ENCODE data around the gene ITPKC.

ITPKC gene

DNA sequence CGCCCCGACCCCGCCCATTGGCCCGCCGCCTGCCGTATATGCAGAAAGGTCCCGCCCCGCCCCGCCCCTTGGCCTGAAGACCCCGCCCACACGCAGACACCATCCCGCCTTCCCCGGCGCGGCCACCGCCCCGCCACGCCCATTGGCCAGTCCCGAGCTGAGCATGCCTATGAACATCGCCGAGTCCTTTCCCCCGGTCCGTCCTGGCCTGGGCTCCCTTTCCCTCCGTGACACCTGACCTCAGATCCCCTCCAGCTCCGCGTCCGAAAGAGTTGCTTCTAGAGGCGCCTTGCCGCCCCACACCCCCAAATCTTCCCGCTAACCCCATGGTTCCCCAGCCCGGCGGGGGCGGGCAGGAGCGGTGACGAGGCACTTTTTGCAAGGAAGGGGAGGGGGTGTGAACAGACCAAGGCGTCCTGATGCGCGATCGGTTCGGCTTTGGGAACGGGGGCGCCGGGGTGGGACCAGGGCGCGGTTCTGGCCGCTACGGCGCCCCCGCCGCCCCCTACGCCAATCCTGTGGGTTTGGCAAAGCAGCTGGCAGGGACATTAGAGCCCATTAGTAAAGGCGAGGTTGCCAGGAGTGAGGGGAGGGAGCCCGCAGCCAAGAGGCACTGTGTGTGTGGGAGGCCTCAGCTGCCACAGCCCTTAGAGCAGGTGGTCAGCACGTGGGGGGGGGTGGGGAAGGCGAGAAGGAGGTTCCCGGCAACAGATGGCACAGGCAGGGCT, 26.1 kb upstream of the ITPKC start:
- peak; percentile 86 for DNase-seq

DNA sequence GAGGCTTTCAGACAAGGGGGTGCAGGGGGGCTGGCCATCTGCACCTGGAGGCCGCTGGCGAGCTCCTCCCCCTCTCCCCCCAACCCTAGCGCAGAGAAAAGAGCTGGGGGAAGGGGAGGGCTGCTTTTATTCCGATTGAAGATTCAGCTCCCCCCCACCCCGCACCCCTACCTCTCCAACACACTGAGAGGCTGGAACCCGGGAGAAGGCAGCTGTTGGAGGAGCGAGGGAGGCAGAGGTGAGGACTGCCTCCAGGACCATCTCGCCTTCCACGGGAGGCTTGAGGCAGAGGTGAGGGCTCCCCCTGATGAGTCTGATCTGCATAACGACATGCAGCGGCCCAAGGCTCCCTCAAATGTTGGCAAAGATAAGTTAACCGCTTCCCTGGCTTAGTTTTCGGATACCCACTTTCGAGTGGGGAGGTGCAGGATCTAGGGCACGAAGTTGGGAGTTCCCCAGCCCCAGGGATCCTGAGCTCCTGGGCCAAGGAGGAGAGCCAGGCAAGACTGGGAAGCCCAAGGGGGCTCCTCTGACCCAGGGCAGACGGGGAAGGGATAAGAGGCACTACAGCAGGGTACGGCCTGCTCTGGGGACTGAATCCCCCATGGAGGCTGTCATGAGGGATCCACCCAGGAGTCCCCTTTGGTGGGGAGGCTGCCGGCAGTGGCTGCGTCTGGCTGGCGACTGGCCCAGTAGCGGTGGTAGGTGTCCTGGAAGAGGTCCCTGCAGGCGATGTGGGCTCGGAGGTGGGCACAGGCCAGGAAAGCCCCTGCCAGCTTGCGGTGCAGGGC, 25.3 kb upstream of the ITPKC start:
- no peak for DNase-seq

DNA sequence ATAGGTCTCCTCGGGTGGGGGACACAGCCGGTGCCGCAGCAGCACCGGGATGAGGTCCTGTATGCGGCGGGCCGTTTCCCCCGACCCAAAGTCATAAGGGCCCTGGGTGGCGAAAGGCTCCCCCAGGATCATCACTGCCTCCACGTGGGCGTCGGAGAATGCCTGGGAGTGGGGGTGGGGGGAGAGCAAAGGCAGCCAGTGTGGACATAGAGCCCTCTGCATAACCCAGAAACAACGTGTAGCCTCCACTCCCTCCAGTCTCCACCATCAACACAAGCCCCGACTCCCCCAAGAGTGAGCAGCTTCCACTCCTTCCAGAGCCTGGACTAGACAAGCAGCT, 24.7 kb upstream of the ITPKC start:
- DNase-seq, result no peak

DNA sequence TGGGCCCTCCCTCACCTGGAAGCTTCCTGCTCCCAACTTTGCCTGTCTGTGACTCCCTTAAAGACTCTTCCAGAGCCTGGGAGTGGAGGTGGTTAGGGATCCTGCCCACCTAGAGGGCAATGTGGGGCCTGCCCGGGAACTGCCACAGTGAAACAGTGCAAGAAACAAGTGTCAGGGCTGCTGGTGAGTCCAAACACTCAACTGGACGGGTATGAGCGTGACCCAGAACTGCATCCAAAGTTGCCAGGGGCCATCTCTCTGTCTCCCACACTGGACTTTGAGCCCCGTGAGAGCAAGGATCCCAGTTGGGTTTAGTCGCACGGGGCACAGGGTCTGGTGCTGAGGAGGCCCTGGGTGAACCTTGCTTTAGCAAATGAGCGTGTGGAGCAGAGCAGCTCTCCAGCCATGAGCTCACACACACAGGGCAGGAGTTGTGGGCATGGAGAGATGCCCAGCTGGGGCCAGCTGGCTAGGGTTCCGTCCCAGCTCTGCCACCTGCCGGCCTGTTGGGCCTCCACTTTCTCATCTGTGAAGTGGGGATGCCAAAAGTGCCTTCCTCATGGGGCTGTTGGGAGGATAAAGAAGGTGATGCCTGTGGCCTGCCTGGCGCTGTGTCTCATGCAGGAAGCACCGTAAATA, 23.6 kb upstream of the ITPKC start:
- no peak for DNase-seq

DNA sequence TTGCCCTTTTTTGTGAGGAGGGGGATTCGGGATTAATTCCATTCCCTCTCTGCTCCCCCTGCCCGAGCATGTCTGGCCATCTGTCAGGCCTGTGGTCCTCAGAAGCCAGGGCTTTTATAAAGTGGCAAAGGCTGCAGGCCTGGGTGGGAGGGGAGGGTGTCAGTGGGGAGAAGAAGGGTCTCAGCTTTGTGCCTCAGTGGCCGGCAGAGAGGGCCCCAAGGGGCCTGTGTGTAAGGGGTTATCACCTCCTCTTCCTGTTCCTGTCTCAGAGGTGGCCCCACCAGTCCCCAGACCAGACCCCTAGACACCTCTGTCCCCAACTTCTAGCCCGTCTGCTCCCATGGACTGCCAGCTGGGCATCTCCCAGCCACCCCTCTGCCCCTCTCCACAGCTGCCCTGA, 23.0 kb upstream of the ITPKC start:
- DNase-seq, result no peak

DNA sequence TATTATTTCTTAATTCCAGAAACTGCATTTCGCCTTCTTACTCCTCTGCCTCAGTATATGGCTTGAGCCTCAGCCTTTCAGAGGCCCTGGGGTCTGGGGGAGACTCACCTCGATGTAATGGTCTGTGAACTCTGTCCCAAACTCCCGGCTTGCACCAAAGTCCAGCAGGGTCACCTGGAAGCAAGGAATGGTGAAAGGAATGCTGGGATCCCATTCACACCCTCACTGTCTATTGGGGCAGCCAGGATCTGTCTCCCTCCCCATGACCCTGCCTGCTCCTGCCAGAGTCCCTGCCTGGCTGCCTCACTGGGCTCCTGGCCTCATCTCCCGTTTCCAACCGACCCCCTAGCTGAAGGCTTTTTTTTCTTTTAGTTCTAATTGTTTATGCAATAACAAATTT, 21.0 kb upstream of the ITPKC start:
- DNase-seq, result no peak

DNA sequence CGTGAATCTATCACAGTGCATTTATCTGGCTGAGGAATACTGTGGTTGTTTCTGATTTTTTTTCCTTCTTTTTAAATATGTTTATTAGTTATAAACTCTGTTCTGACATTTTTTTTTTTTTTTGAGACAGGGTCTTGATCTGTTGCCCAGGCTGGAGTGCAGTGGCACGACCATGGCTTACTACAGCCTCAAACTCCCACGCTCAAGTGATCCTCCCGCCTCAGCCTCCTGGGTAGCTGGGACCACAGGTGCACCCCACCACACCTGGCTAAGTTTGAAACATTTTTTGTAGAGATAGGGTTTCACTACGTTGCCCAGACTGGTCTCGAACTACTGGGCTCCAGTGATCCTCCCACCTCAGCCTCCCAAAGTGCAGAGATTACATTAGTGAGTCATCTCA, 19.9 kb upstream of the ITPKC start:
- DNase-seq, result no peak

DNA sequence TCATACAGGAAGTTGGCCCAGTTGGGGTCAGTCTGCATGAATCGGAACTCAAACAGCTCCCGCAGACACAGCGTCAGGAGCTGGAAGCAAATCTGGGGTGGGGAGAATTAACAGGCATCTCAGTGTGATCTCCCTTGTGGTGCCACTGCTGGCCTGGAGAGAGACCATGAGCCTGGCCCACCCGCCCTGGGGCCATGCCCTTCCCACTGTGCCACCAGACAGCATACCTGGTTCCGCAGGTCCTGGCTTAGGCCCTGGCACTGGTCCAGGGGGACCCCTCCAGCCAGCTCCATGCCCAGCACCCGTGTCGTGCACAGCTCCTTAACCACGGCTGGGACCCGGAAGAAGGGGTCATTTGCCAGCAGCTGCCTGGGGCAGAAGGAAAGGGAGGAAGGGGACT, 16.8 kb upstream of the ITPKC start:
- DNase-seq, result no peak

DNA sequence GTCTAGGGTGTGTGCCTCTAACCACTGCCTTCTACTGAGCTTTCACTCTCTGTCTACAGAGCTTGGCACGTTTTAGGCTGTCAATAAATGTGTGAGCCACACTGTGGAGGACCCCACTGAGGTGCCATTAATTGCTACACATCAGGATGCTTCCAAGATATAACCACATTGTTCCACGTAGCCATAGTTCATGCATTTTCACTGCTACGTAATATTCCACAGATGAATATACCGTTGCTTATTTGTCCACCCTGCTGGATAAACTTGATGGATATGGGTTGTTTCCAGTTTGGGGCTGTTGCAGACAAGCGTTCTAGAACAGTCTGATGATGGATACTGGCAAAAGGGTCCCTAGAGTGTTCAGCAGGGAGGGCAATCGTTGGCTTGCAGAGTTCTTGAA, 15.2 kb upstream of the ITPKC start:
- DNase-seq, result no peak

DNA sequence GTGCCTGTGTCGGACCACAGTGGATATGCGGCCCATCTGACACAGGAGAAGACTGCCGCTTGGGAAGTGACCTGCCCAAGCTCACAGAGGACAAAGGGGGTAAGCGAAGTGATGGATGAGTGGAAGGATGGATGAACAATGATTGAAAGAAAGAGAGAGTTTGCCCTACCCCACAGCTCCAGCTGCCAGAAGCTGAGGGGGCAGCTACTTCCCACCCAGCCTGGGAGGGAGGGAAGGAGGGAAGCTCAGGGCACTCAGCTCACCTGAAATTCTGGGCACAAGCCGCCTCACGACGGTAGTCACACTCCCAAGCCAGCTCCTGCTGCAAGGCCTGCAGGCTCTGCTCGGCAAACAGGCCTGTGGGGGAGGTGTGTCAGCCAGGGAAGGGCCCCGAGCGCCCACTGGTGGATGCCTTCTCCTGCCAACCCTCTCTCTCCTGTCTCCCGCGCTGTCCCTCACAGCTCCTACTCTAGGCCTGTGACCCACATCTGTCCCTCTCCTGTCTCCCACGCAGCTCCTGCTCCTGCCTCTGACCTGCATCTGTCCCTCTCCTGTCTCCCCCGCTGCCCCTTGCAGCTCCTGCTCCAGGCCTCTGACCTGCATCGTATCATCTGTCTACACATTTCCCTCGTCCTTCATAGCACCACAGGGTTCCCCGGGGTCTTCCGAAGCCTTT, 14.4 kb upstream of the ITPKC start:
- no peak for DNase-seq

DNA sequence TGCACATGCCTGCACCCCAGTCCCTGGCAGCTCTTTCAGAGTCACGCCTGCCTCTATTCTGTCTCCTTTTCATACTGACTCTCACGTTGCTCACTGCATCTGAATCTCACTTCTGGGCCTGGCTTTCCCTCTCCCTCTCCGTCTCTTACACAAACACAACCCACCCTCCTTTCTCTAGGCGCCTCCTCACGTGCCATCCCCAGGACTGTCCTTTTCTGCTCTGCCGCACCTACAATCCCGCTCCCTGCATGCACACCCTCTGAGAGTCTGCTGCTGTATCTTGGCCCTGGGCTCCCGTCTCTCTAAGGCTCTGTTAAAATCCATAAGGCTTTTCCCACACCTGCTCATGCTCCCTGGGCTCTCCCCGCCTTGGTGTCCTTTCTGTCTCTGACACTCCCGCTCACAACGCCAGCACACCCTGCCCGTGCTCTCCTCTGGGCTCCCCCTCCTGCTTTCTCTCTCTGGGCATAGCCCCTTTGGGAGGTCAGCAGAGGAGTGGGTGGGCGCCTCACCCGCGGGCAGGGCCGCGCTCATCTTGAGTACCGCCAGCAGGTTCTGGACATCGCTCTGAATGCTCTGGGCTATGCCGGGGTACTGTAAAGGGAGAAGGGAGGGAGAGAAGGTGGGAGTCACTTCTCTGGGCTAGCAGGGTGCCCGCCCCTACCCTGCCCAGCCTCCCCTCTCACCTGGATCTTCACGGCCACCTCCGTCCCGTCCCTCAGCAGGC, 13.7 kb upstream of the ITPKC start:
- no peak for DNase-seq

DNA sequence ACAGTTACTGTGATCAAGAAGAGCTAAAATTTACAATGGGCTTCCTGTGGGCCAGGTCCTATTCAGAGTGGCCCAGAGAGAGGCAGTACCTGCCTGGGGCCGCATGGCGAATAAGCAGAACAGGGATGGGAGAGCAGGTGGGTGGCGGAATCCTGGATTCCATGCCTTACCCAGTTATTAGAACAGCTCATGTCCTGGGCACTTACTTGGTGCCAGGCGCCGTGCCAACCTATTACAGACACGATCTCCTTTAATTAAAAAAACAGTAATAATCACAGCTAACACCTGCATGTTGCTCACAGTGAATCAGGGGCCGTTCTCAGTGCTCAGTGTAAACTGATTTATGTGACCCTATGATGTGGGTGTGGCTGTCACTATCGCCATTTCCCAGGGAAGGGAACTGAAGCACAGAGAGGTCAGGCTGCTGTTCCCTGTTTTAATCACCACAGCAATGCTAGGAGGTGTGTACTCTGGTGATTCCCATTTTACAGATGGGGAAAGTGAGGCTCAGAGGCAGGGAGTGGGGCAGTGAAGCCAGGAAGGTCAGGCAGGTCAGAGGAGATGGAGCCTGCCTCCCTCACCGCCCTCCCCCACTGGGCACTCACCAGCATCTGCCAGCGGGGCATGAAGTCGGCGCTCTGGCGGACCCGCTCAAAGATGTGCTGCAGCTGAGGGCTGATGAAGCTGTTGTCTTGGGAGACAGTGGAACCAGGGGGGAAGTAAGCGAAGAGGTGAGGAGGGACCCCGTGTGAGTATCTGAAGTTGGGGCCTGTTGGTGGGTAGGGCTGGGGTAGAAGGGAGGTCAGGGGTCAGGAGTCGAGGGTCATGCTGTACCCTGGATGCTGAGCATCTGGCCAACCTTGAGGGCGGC, 12.2 kb upstream of the ITPKC start:
- DNase-seq, result no peak

DNA sequence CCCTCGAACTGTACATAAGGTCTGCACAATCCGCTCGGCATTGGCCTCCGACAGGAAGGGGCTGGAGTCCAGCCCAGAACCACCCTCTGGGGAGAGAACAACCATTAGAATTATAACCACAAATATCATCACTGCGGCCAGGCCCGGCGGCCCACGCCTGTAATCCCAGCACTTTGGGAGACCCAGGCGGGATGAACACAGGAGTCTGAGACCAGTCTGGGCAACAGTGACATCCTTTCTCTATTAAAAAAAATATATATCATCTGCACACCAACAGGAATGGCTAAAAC, 11.6 kb upstream of the ITPKC start:
- DNase-seq, result no peak

DNA sequence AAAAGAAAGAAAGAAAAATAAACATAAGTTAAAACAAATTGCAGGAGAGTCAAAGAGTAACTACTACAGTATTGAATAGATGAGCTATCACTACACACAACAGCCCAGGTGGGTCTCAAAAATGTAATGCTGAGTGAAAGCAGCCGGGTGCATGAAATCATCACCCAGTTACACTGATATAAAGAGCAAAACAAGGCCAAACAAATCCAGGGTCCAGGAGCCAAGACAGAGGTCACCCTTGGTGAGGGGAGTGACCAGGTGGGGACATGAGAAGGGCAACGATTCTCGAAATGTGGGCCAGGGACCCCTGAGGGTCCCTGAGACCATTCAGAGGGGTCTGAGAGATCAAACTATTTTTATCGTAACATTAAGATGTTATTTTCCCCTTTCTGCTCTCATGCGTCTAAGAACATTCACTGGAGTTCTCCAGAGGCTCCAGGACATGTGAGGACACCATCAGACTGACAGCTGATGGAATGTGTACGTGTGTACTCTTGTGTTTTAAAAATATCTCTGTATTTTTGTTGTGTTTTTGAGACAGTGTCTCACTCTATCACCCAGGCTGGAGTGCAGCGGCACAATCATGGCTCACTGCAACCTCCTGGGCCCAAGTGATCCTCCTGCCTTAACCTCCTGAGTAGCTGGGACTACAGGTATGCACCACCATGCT, 10.8 kb upstream of the ITPKC start:
- DNase-seq, result no peak

DNA sequence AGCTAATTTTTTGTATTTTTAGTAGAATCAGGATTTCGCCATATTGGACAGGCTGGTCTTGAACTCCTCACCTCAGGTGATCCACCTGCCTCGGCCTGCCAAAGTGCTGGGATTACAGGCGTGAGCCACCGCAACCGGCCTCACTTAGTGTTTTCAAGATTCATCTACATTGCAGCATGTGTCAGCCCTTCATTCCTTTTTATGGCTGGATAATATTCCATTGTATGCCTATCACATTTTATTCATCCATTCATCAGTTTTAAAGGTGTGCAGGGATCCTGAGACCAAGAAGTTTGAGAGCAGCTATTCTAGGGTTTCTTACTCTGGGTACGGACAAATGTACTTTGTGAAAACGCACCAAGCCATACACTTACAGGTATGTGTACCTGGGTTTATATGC, 9.3 kb upstream of the ITPKC start:
- DNase-seq, result no peak

DNA sequence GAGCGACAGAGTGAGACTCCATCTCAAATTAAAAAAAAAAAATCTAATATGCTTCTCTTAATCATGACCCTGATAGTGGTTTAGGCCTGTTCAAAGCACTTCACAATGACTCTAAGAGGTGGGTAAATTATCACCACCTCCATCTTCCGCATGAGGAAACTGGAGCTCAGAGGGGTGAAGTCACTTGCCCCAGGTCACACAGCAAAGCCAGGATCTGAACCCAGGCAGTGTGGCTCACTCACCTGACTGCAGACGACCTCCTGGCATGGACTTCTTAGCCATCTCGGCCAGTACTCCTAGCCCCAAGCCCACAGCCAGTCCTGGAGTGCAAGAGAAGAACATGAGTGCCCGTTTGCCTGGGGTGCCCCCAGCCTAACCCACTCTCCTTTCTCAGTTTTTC, 7.1 kb upstream of the ITPKC start:
- DNase-seq, result no peak

DNA sequence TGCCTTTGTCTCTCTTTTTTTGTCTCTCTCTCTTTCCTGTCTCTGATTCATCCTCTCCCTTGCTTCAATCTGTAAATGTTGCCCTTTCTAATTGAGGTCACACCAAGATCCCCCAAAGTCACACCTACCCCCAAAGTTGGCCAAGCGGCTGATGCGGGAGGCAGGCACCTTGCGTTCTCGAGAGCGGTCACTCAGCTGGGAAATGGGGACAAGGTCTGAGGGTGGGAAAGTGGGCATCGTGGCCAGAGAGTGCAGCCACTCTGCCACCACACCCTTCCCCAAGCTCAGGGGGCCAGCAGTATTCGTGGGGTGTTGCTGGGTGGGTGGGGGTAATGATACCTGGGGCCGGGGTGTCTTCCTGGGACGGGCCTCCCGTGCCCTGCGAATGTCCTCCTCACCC, 3.0 kb upstream of the ITPKC start:
- DNase-seq, result no peak

DNA sequence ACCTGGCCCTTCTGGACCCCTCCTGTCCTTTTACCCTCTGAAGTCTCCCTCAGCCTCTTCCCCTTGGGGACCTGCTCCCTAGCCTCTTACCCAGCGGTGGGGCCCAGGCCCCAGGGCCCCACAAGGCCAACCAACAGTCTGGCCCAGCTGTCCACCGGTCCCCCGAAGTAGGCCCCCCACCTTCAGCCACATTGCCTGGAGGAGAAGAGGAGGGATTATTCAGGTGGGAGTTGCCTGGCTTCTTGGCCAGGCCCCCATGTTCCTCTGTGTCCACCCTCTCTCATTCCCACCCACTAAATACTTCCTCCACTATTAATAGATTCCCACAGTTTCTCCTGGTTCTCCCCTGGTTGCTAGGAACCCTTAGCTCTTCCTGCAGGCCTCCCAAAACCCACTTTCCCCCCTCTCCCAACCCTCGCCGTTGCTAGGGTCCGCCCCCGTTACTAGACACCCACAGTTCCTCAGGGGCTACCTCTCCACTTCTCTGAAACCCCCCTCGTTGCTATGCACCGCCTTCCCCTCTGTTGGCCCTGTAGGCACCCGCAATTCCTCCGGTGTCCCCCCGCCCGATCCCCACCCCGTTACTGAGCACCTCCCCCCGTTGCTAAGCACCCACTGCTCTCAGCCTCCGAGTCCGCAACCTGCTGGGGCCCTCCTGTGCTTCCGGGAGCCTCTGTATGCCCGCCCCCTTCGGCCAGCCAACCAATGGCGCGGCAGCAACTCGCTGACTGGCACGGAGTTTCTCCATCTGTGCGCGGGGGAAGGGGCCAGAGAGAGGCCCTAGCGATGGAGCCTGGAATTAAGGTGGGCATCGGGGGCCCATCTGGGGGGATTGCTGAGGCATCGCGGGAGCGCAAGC, 2.2 kb upstream of the ITPKC start:
- DNase-seq, result peak; percentile 89

DNA sequence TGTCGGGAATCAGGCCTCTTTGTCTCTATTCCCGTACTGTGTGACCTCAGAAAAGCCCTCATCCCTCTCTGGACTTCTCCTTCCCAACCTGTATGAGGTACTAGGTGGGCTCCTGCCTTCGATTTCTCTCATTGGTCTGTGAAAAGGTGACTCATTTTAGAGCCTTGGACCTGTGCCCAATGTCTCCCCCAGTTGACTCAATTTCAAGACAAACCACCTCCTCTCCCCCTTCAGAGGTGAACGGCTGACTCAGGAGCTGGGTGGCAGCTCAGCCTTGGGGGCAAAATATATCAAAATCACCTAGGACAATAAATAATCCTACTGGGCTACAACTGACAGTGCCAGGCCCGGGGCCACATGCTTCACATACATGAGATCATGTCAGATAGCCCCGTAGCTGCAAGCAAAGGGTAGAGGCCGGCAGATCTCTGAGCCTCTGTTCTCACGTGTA, 856 bp upstream of the ITPKC start:
- peak; percentile 89 for DNase-seq

DNA sequence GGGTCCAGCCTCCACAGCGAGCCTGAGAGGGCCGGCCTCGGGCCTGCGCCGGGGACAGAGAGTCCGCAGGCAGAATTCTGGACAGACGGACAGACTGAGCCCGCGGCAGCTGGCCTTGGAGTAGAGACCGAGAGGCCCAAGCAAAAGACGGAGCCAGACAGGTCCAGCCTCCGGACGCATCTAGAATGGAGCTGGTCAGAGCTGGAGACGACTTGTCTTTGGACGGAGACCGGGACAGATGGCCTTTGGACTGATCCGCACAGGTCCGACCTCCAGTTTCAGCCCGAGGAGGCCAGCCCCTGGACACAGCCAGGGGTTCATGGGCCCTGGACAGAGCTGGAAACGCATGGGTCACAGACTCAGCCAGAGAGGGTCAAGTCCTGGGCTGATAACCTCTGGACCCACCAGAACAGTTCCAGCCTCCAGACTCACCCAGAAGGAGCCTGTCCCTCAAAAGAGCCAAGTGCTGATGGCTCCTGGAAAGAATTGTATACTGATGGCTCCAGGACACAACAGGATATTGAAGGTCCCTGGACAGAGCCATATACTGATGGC, 490 bp downstream of the ITPKC start:
- DNase-seq, result no peak
